GM13976 (cell line): ENCODE data around the gene TRIP12.
"Not testable (repeated sequence)": the region's sequence is repeated elsewhere in the genome, so short reads cannot be mapped to it uniquely, and the experiment has no call there.

Source experiments
- DNase-seq: peaks from one replicate; pipeline ENCODE4 v3.0.0; 2012; ENCODE audit warnings: low spot score
- CTCF ChIP-seq: IDR thresholded peaks from 2 replicates; pipeline ENCODE4 v1.5.1; 2012; ENCODE audit warnings: borderline replicate concordance, mild to moderate bottlenecking; ENCODE audit not compliant: insufficient read depth; ENCODE audit errors: extremely low read depth, missing control alignments, control extremely low read depth
- in situ Hi-C: fragments of 300-500 bp; cut with MboI; formaldehyde crosslinking; loops from one replicate; pipeline ENCODE4 v1.12.0; 2022; ENCODE audit warnings: low sequenced_read_pairs, mixed read lengths, inconsistent platforms; ENCODE audit not compliant: unreplicated experiment

Gene TRIP12

GRCh38 chr2:229909090-229909489 is 12.7 kb downstream of the TRIP12 start:
- no peak for DNase-seq
- TF ChIP-seq CTCF, result no peak
- in situ Hi-C loops, result no loop called here

- in situ Hi-C loops, result no loop called here
- no peak for DNase-seq
- TF ChIP-seq CTCF, result no peak
These were observed 16.2 kb downstream of the TRIP12 start for GRCh38 chr2:229905601-229906000.

- no peak for DNase-seq
- no peak for TF ChIP-seq CTCF
These were observed 18.8 kb downstream of the TRIP12 start for GRCh38 chr2:229903037-229903436.

GRCh38 chr2:229901819-229902218 is 20.0 kb downstream of the TRIP12 start:
- in situ Hi-C loops, result no loop called here
- no peak for DNase-seq
- TF ChIP-seq CTCF, result no peak

More at GRCh38 chr2:229903037-229903436, 18.8 kb downstream of the TRIP12 start:
- in situ Hi-C loops, result no loop called here

GRCh38 chr2:229900514-229900913 is 21.3 kb downstream of the TRIP12 start:
- DNase-seq, in situ Hi-C loops: not testable (repeated sequence)

- no peak for DNase-seq
- TF ChIP-seq CTCF, result no peak
- in situ Hi-C loops, result no loop called here
These were observed 21.8 kb downstream of the TRIP12 start for GRCh38 chr2:229900012-229900411.

GRCh38 chr2:229899604-229900003 is 22.2 kb downstream of the TRIP12 start:
- DNase-seq, result no peak
- in situ Hi-C loops, result no loop called here
- no peak for TF ChIP-seq CTCF
